Dedifferentiated amniotic fluid mesenchymal stem cell (primary cell): Measurements from ENCODE around the gene RAB34.
"Not testable (repeated sequence)": the region's sequence is repeated elsewhere in the genome, so short reads cannot be mapped to it uniquely, and the experiment has no call there.

Experiments used
- DNase-seq: peaks from one replicate; pipeline ENCODE4 v3.0.0-alpha.2; 2016; ENCODE audit errors: extremely low spot score

The RAB34 gene

DNA sequence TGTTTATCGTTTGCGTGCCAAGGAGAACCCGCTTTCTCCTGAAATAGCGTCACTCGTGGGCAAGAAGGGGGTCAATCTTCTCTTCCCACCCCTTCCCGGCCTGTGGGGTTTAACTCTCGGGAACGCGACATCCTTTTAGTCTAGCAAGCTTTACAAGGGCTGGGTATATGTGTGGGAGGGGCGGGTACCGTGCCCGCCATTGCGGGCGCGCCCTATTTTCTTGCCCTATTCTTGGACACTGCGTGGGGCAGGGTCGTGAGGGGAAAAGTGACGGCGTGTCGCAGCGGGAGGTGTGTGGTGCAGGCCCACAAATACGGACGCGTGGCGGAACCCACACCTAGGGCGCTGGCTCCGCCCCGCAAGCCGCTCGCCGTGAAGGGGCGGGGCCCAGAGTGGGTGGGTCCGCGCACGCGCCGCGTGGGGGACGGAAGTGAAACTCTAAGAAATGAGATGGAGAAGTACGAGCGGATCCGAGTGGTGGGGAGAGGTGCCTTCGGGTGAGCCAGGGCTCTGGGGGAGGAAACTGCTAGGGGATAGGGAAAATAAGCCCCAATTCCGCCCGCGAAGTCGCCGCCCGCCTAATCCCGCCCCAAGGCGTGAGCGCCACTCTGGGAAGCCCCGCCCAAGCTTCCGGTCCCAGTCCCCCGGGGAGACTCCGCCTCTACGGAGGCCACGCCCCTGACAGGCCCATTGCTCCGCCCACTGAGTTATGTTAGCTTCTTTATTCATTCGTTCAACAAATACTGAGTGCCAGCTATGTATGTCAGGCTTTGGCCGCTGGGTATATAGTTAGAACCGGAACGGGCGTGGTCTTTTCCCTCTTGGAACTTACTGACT, 10.9 kb upstream of the RAB34 start, which contains the start of gene NEK8:
Gene NEK8, plus strand, starts transcription at position 425 of the 837 bp plus-strand sequence. Its CDS starts 26 bp downstream, at position 451.
- peak; percentile 98 for DNase-seq

- DNase-seq = peak; percentile 90
Measured at GRCh38 chr17:28726627-28727491, 9.2 kb upstream of the RAB34 start.

DNA sequence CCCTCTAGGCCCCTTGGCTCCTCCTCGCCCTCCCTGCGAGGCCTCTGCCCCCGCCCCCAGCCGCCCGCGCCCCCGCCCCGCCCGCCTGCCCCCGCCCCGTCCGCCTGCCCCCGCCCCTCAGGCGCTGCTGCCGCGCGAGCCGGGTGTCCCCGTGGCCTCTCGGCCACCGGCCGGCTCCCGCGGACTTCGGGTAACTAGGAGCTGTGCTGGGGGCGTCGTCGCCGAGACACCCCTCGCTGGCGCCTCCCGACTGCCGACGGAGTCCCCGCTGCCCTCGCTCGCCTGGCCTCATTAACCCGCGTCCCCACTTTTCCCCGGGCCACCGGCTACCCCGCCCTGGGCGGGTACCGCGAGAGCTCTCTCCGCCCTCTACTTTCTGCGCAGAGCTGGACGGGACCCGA, 8.6 kb upstream of the RAB34 start, which contains the start of gene TLCD1:
Gene TLCD1, minus strand, starts transcription at position 8 of the 401 bp plus-strand sequence. CDS start 136 bp downstream, outside the sequence.
- DNase-seq = no peak

- DNase-seq = peak; percentile 45
Measured at GRCh38 chr17:28725660-28726225, 8.1 kb upstream of the RAB34 start.

GRCh38 chr17:28725166-28725659, 7.5 kb upstream of the RAB34 start:
- no peak for DNase-seq

DNA sequence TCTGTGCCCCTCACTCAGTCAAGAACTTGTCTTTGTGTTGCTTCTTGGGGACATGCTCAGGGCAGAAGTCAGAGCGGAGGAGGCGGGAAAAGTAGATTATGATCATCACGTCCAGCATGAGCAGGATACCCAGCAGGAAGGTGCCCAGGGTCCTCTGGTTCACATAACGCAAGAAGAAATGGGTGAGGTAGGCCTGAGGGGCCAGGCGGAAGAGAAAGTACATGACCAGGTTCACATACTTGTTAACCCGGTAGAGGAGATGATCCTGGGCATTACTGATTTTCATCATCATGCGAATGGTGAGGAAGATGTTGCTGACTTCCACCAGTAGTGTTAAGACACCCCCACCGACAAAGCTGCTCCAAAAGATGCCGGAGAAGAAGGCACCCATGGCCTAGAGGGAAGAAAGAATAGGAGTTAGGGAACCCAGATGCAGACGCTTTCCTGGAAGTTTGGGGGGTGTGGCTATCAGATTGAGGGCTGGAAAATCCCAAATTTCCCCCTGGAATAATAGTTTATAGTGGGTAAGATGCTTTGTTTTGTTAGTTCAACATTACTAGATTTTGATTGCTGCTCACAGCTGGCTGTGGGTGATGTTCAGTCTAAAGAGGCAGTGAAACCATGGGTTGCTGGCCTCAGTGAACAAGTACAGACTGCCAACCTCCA, 7.0 kb upstream of the RAB34 start:
- DNase-seq = no peak

DNA sequence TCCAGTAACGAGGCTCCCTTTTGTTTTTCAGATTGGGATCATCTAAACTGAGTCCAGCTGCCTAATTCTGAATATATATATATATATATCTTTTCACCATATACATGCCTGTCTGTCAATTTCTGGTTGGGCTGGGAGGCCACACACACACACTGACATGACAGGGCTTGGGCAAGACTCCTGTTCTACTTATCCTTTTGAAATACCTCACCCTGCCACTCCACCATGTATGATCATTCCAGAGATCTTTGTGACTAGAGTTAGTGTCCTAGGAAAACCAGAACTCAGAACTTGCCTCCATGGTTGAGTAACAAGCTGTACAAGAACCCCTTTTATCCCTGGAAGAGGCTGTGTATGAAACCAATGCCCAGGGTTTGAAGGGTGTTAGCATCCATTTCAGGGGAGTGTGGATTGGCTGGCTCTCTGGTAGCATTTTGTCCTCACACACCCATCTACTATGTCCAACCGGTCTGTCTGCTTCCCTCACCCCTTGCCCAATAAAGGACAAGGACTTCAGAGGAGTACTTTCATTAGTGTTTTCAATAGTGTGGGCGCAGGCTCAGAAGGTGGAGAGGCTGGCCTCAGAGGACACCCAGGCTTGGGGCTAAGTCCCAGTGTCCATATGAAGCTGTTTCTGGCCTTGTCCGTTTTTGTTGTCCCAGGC, 6.3 kb upstream of the RAB34 start:
- not testable (repeated sequence) for DNase-seq

DNA sequence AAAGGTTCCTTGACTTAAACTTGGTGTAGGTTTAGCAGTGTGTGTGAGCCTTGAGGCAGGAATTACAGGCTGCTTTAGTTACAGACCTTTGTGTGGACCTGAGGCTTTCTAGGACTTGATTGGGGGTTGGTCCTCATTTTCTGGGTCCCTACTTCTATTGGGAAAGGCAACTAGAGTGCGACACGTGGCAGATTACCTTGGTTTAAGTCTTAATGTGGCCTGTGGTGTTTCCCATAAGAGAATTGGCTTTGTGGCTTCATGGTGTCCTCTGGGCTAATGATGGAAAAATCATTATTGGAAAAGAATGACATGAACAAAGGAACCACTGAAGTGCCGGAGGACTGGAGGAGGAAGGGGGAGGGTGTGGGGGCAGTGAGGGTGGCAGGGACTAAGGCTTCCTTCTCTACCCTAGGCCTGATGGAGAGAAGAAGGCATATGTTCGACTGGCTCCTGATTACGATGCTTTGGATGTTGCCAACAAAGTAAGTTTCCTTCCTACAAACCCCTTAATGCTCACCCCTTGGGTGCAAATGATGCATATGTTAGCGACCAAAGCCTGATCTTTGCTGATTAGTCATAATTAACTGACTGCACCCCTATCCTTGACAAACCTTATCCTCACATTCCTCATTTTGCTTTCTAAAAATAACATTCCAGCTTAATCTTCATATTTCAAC, 5.6 kb upstream of the RAB34 start:
- DNase-seq = no peak

DNA sequence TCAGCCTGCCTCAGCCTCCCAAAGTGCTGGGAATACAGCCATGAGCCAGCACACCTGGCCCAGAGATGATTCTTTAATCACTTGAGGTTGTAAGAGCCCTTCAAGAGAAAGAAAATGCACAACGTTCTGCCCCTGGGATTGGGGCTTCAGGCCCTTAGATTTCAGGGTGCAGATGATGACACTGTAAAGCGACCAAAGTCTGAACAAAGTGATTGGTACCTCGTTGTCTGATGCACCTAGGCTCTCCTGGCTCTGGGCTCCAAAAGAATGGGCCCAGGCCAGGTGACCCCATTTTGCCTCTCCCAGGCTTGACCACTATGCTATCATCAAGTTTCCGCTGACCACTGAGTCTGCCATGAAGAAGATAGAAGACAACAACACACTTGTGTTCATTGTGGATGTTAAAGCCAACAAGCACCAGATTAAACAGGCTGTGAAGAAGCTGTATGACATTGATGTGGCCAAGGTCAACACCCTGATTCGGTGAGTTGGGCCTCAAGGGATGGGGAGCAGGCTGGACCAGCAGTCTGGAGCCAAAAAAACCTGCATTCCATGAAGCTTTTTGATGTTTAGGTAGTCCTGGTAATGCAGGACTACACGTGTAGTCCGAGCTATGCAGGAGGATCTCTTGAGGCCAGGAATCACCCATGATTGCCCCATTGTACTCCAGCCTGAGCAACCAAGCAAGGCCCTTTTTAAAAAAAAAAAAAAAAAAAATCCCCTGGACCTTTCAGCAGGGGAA, 4.9 kb upstream of the RAB34 start:
- DNase-seq = no peak

DNA sequence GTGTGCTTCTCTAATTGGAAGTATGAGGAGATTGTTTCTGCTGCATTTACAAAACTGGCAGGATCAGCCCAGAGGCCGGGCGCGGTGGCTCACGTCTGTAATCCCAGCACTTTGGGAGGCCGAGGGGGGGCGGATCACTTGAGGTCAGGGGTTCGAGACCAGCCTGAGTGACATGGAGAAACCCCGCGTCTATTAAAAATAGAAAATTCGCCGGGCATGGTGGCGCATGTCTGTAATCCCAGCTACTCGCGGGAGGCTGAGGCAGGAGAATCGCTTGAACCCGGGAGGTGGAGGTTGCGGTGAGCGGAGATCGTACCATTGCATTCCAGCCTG, 3.3 kb upstream of the RAB34 start:
- DNase-seq = not testable (repeated sequence)

DNA sequence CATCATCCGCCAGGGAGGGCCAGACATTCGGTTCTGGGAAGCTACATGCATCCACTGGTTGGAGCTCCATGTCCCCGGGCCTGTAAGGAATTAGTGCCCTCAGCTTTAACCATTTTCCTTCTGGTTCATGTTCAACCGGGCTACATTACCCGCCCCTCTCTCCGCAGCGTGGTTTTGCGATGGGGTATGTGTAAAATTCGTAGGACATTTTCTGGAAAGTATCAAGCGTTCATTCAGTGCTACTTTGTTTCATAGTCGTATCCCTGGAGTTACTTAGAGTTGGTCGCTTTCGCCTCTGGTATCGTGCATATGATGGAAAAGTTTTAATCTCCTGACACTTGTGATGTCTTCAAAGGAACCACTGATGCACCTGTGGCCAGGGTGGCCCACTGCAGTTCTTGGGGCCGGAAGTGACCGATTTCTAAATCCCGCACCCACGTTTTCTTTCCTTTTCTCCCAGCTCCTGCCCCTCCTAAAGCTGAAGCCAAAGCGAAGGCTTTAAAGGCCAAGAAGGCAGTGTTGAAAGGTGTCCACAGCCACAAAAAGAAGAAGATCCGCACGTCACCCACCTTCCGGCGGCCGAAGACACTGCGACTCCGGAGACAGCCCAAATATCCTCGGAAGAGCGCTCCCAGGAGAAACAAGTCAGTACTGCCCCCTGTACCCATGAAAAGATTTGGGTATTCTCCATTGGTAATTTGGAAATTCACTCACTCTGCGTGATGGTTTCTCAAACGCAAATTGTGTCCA, 2.8 kb upstream of the RAB34 start:
- no peak for DNase-seq

DNA sequence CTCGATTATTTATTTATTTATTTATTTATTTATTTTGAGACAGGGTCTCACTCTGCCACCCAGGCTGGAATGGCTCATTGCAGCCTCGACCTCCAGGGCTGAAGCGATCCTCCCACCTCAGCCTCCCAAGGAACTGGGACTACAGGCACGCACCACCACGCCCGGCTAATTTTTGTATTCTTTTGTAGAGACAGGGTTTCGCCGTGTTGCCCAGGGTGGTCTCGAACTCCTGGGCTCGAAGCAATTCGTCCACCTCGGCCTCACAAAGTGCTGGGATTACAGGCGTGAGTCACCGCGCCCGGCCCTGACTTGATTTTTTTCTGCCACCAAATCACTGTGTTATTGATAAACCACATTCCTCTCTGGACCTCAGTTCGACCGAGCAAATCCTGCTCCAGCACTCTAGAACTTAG, 1.4 kb upstream of the RAB34 start:
- no peak for DNase-seq

DNA sequence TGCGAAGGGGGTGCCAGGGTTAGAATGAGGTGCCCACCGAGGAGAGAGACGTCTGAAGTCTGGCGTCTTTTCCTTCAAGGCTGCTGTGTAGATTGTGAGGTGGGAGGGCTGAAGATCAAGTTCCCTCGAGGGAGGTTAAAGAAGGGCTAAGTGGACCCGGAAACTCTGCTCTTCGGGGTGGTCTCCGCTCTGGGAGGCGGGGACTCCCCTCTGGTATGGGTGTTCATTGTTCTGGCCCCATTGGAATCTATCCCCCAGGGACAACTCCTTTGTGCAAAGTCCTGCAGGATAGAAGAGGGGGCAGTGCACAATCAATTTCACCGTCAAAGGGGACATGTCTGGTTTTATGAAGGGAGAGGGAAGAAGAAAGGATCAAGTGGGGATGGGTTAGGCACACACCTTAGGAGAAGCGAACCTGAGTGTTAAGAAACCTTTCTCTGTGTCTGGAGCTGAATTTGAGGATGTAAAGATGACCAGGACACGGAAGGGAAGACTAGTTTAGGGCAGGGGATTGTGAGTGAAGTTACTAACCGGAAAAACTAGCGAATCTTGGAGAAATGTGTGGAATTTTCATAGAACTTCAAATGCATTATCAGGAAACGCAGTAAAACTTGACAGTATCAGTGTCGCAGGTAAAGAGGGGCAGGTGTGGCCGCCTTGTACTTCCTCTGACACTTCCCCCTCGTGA, 809 bp upstream of the RAB34 start:
- DNase-seq = no peak

DNA sequence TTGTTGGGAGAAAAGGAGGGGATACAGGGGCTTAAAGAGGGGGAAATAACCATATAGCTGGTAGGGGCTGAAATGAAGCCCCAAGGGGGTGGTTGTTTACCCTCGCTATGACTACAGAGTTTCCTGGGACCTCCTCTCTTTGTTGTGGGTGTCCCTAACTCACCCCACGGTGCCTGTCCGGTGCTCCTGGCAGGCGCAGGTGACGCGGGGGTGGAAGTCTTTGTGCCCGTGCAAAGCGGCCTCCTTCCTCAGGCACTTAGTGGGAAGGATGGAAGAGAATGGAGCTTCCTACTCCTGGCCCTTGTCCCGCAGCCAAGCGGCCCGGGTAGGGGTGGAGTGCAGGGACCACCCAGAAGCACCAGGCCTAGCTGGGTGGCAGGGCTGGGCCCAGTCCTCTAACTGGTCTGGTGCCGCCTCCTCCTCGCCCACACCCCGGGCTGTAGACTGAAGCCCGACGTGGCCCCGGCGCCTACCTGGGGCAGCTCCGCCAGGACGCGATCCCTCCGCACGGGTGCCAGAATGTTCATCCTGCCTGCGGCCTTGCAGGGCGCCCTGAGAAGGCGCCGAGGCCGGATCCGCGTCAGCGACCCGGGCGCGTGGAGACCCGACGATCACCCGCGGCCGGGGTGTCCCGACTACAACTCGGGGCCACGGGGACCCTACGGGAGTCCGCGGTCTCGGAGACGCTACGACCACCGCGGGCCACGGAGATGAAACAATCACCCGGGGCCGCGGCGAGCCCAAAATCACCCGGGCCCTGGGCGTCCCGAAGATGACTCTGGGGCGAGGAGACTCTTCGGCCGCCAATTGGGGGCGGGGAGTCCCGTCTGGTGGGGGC, 709 bp downstream of the RAB34 start:
- no peak for DNase-seq

DNA sequence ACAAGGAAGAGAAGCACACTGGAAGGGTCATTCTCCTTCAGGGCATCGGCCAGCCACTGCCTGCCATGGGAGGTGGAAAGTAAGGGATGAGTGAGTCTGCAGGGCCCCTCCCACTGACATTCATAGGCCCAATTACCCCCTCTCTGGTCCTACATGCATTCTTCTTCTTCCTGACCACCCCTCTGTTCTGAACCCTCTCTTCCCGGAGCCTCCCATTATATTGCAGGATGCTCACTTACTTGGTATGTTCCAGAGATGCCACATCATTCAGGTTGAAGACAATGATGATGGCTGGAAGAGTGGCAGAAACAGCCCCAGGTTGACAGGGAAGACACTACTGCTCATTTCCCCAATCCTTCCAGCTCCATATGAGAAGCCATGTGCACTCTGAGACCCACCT, 2.5 kb downstream of the RAB34 start:
- no peak for DNase-seq

- no peak for DNase-seq
Measured at GRCh38 chr17:28714281-28714680, 3.4 kb downstream of the RAB34 start.

- no peak for DNase-seq
Measured at GRCh38 chr17:28712705-28713415, 4.8 kb downstream of the RAB34 start.
